HG03045 (cell line): ENCODE results near the gene USH1C.

Experiments
- ATAC-seq: cut with Tn5 transposase; IDR thresholded peaks from one replicate; pipeline ENCODE4 v1.9.1; 2021; ENCODE audit warnings: mild to moderate bottlenecking, moderate library complexity; ENCODE audit not compliant: unreplicated experiment

Gene USH1C

DNA sequence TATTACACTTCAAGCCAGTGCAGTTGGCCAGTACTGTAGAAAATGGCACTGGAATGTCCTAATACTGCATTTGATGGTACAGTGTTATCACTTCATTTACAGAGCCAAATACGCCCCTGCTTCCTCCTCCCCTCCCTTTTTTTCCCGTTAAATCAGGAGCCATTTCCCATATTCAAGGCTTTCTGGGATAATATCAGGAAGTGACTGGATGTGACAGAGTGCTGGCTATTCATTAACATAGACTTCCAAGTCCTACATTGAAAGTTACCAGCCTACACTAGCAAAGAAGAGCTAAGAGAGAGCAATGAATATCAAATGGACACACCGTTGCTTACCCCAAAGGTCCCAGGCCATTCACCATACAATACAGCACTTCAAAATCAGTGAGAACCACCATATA lies 35.4 kb downstream of the USH1C start:
- ATAC-seq = no peak

DNA sequence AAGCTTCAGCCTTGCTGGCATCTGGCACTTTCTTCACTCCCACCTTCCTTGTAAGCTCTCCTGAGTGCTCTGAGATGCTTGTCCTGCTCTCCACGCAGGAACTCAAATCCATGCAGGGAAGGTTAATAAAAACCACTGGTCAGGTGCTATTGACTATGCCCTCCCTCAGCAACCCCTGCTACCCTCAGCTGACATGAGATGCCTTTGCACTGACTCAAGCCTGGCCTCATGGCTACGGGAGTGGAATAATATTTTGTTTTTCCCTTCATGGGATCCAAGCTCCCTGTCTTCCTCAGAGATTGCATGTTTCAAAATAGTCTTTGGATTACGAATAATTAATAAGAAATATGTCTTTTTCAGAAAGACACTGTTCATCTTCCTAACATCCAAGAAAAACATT lies 35.9 kb downstream of the USH1C start:
- ATAC-seq = no peak

DNA sequence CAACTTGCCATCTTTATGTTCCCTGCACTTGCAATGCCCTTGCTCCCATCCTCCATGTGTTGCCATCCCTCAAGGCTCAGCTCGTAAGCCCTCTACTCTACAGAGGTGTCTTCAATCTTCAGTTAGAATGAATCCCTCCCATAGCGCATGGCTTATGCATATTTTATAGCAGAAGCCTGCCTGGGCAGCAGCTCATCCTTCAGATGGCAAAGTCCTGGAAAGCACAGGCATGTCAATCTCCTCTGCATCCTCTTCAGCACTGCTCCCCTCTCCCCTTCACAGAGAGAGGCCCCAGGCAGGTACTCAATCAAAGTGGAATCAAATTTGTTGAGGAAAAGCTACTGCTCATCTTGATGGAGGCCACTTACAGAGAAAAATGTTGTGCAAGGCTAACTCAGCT lies 36.4 kb downstream of the USH1C start:
- ATAC-seq = no peak

DNA sequence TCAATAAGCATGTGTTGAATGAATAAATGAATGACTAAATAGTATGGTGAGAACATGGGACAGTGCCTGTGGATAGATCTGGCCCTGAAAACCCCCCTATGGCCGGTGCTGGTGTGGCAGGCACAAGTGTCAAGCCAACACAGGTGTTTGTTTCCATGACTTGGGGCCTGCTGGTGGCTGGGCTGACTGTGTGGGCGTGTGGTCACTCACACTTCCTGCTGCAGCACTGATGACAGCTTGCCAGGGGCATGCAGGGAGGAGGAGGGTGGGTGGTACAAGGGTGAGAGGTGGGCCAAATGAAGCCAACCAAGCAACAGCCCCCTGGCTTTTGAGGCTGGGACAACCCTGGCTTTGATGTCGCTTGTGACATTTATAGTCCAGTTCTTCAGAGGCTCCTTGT lies 37.3 kb downstream of the USH1C start:
- ATAC-seq = no peak

DNA sequence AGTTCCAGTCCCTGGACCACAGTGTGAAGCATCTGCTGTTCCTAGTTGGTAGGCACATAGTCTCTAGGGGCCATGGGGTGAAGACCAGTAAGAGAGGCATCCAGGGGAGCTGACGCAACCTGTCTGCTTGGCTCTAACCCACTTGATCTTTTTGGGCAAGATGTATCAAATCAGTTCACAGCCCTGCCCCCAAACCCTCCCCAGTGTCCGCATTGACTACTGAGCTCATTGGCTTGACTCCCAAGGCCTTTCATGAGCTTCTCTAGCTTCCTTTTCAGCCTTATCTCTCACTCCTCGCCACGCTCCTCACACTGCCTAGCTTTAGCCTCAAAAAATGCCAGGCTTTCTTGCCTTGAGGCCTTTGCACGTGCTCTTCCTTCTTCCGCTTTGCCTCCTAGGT lies 37.9 kb downstream of the USH1C start:
- no peak for ATAC-seq

DNA sequence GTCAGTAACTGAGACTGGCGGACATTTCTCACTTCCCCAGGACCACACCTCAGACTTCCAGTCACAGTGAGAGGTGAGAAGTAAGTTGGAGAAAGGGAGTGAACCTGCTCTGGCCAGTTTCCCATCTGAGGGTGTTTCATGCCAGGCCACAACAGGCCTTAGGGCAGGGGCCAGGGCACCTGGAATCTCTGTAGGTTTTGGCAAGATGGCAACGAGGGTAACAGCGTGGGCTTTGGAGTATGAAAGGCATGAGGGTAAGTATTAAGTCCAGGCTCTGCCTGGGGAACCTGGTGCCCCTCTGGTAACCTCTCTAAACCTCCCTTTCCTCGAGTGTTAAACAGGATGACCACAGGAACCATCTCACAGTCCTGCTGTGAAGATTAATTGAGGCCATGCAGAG lies 39.1 kb downstream of the USH1C start:
- ATAC-seq = no peak

DNA sequence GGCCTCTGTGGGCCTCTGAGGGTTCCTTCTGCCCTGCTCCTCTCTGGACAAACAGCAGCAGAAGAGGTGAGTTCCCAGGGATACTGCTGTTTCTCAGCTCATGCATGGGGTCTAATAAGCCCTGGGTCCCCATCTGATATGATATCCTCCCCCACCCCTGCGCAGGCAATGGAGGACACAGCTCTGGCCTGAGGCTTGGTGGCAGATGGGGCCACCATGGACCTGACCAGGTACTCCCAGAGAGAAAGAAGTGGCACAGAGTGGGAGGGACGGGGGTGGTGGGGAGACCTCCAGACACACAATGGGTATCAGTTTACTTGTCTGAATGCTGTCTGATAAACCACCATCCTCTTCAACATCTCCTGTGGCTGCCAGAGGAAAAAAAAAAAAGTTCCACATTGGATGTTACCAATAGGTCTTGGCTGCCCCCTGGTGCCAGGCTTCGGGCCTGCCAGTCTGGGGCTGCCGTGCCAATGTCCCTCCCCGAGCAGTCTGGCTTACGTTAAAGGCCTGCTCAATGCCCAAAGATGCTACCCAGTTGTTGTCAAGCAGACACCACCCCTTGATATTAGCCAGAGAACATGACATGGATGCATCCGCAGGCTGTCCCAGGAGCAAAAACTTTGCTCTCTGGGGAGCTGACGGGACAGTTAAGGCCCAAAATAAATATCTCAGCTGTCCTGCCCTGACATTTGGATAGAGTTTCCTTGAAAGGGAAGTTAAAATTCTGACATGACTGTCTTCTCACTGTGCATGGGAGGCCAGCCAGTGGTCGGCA lies 39.7 kb downstream of the USH1C start:
- ATAC-seq = no peak

DNA sequence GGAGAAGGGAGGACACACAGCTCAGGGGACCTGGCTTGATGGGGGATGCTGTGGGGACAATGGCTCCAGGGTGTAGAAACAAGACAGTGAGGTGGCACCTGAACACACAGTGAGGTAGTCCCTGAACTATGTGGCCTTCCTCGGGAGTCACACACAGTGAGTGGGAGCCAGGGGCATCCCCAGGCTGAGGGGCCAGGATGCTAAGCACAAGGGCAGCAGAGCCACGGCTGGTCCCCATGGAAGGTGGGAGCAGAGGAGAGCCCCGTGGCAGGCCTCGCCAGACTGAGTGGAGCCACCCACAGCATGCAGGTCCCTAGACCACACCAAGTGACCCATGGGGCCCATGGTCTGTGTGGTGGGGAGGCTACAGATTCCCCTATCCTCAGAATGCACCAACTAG lies 41.6 kb downstream of the USH1C start:
- no peak for ATAC-seq

DNA sequence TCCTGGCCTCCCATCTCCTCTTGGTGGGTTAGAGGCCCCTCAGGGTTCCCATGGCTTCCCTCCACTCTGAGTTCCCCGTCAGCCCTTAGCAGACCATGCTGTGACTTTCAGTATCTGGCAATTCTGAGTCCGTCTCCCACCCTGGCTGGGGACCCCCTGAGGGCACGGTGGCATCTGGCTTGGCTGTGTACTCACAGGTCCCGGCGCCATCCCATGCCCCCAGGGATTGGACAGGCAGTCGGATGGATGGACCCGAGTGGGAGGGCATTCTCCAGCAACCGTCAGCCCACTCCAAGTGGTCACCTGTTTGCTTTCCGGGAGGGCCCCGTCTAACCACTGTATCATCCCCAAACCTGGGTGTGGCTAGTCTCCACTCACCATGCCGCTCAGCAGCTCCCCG lies 43.5 kb downstream of the USH1C start:
- ATAC-seq = no peak

DNA sequence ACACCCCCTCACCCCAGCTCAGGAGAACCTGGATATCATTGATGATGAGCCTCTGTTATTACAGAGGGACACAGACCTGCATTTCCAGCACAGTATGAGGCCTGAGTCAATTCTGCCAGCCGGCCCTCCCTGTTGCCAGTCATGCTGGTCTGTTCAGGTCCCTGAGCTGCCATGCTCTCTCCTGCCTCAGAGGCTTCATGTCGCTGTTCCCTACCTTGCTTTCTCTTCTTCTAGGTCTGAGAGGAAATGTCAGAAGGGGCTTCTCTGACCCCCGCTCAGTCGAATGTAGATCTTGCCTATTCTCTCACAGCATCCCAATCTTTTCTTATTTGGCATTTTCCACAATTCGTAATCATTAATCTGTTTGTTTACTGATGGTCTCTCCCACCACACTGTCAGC lies 45.7 kb downstream of the USH1C start:
- no peak for ATAC-seq

DNA sequence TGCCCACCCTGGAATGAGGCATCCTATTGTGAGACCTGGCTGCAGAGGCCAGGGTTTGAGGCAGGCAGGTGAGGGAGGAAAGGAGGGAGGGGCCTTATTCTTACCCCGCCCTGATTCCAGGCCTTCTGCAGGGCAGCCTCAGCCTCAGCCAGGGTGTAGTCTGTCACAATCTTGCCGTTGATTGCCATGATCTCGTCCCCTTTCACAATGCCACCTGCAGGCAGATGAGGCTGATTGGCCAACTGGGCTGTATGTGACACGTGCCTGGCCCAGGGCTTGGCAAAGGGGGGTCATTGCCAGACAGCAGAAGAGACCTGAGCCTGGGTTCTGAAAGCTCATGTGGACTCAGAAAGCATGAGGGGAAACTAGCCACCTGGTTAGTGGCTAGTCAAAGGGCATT lies 46.2 kb downstream of the USH1C start:
- no peak for ATAC-seq

DNA sequence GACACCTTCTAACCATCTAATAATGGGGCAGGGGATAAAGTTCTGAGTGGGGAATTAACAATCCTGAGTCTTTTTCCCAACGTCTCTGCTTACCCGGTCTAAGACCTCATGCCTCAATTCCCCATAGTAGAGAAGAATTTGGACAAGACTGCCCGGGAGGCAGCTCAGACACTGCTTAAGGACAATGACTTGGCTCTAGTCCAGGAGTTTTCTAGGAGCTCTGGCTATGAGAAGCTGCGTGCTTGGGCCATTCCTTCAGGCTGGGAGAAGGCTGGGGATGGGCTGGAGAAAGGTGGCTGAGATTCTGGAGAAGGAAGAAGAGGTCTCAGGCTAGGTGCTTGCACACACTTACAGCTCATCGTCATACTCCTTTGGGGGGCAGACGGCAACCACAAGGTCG lies 47.8 kb downstream of the USH1C start:
- ATAC-seq = no peak

DNA sequence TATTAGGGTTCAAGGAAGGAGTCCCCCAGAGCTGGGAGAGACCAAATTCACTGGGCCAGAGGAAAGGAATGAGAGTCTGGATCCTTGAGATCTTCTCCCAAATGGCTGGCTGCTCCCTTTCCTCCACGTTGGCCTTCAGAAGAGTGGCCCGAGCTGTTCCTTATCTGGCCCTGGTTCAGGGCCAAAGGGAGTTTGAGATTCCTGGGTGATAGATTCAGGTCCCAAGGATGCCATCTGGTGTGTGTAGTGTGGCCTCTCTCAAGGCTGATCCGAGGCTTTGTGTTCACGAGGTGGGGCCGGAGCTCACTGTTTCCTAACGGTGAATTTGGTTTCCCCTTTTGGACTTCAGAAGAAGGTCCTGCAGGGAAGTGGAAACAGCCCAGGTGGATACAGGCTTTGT lies 50.2 kb downstream of the USH1C start:
- ATAC-seq = no peak

DNA sequence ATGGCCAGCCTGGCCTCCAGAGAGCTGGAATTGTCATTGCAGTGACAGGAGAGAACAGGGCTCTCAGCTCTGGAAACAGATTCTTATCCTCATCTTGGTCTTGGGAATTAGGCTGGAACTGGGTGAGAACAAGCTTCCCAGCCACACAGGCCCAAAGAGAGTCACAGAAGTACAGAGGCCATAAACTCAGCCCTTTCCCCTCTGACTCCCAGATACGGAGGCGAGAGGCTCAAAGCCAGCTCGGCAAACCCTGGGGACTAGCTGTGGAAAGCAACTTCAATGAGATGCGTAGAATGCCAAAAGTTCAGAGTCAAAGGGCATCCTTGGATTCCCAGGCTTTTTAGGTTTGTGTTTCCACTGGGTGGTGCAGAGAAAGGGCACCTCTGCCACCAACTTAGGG lies 53.3 kb downstream of the USH1C start:
- no peak for ATAC-seq

DNA sequence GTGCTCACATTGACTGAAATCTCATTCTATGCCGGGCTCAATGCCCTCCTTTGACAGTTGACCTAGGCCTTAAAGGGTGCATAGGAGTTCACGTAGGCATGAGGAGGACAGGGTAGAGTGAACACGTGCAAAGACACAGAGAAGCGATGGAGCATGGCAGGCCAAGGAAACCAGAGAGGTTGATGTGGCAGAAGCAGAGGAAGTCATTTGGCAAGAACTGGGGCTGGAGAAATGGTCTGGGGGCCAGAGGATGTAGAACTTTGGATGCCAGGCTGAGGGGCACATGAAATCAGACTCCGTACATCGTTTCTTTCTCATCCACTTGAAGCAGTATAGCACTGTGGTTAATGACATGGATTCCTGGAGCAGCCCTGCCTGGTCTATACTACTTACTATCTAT lies 54.0 kb downstream of the USH1C start:
- no peak for ATAC-seq

DNA sequence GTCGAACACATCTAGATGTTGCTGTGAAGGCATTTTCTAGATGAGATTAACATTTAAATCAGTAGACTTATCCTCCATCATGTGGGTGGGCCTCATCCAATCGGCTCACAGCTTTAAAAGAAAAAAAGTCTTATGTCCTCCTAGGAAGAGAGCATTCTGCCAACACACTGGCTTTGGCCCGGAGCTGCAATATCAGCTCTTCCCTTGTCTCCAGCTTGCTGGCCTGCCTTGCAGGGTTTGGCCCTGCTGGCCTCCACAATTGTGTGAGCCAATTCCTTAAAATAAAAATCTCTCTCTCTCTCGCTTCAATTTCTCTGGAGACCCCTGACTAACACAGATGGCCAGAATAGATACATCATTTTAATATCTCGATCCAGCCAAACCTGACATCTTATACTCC lies 54.5 kb downstream of the USH1C start:
- ATAC-seq = no peak

DNA sequence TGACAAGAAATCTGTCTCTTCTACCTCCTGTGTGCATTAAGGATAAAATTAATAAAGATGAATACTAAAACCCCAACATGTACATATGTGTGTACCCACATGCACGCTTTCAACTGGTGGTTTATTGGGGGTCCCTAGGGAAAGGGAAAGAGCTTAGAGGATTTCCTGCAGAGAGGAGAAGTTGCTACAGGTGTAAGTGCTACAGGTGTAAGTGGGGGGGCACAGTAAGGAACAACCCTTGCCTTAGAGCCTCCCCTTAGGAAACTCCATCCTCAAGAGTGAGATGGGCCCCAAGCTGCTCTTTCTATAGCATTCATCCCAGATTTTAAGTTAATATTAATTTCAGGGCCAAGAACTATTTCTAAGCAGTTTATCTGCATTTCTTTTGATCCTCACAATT lies 55.7 kb downstream of the USH1C start:
- no peak for ATAC-seq

DNA sequence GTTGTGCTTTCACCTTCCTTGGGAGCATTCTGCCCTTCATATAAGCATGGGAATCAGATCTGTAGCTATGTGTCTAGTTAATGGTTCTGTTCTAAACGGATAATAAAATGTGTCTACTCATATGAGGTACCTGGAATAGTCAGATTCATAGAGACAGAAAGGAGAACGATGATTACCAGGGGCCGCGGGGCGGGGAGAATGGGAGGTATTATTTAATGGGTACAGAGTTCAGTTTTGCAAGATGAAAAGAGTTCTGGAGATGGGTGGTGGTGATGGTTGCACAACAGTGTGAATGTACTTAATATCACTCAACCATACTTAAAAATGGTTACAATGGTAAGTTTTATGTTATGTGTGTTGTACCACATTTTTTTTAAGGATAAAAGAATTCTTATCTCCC lies 57.6 kb downstream of the USH1C start:
- no peak for ATAC-seq

DNA sequence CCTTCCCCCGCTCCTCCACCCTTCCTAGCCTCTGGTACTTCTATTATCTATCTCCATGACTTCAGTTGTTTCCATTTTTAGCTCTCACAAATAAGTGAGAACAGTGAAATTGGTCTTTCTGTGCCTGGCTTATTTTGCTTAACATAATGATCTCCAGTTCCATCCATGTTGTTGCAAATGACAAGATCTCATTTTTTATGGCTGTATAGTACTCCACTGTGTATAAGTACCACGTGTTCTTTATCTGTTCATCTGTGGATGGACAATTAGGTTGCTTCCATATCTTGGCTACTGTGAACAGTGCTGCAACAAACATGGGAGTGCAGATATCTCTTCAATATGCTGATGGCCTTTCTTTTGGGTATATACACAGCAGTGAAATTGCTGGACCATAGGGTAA lies 60.7 kb downstream of the USH1C start:
- no peak for ATAC-seq

DNA sequence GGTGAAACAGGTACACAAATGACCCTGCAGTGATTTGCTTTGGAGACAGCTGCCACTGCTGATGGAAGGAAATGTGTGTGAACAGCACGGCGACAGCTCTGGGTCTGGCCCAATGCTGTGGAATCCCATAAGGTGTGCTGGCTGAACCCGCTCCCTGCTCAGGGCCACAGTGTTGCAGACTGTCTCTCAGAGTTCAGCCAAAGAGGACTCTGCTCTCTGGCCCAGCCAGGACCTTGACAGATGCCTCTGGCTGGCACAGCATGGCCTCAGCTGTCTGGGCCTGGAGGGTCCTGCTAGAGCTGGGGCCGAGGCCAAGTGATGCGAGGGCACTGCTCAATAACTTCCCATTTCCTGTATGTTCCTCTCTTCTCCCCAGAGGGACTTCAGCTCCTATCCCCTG lies 62.3 kb downstream of the USH1C start:
- no peak for ATAC-seq

DNA sequence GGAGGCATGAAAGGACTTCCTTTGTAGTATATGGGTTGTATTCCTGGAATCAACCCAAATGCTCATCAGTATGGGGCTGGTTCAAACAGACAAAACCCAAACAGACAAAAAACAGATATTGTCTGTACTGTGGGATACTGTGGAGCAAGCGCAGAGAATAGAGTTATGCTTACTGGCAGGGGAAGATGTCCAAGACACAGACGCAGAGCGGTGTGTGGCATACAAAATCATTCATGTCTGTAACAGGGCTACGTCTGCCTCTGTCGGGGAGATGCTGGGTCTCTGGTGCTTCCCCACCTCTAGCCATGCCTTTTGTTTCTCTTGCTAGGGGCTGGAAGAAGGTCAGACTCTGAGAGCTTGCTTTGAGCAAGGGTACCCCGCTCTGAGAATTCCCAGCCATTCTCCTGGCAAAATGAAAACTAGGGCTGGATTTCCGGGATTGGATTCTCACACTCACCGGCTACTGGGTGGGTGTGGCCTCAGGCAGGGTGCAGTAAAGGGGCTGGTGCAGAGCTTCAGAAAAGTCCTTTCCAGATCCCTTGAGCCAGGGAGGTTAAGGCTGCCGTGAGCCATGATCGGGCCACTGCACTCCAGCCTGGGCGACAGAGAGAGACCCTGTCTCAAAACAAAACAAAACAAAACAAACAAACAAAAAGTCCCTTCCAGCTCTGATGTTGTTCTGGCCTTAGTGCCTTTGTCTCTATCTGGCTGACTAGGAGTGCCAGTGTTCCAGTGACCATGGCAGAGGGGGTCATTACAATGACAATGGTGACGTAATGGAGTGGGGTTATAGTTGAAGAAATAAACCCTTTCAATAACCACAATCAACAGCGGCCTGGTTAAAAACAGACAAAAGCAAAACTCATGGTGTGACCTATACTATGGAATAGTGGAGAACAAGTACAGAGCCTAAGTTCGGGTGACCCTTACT lies 64.7 kb downstream of the USH1C start:
- no peak for ATAC-seq

DNA sequence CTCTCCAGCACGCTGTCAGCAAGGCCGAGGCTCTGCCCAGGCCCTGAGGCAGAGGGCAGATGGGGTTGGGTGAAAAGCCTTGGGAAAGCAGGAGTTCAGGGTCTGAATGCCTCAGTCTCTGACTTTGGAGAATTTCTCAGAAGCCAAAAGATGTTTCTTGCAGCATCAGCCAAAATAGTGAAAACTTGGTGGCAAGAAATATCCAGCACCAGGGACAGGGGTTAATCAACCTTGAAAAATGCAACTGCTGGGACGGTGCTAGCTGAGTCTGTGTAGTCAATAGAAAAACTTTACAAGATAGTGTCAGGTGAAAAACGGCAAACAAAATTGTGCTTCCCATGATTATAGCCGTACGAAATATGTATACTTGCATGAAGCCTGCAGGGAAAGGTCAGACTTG lies 66.1 kb downstream of the USH1C start:
- ATAC-seq = no peak
